ENCODE measurements around the gene SH3BP4.

GRCh38 chr2:234999740-235000425 is 48.1 kb downstream of the SH3BP4 start:
- no peak for TF ChIP-seq PHF8 (IDR thresholded peaks at IDR 0.05; ENCODE audit: borderline replicate concordance, low read depth)
- no peak for TF ChIP-seq CHD2 (IDR thresholded peaks at IDR 0.05; ENCODE audit: low read length, partially characterized antibody)
- TF ChIP-seq MAFK (IDR thresholded peaks at IDR 0.05; ENCODE audit: partially characterized antibody): peak; percentile 1
- TF ChIP-seq HMGXB4 (CRISPR knock-in tag; IDR thresholded peaks at IDR 0.05; ENCODE audit: borderline replicate concordance): no peak
- TF ChIP-seq RAD21 (conservative IDR thresholded peaks at IDR 0.05 in 1 of 2, IDR thresholded peaks at IDR 0.05 in 1 of 2): no peak
- no peak for TF ChIP-seq HDAC2 (IDR thresholded peaks at IDR 0.05)
- TF ChIP-seq CTCF (IDR thresholded peaks at IDR 0.05): no peak

All from A549 (cell line).